Left ventricle myocardium inferior (tissue), 1 donor: ENCODE measurements around the gene SHROOM1. TPM values are rescaled to one million over a fixed set of nuclear protein-coding genes. Genes with fewer than 3 reads are reported as not detected.

ENCODE experiments used
- DNase-seq: peaks from one replicate; pipeline ENCODE4 v3.0.0-alpha.2; 2020
- H3K27ac ChIP-seq: fragments of 200-600 bp; replicated peaks from 2 replicates; pipeline ENCODE4 v1.8.0; 2021
- H3K27me3 ChIP-seq: fragments of 200-600 bp; 2 replicates; pipeline ENCODE4 v1.8.0; 2021; ENCODE audit warnings: low read depth
- H3K36me3 ChIP-seq: fragments of 200-600 bp; 2 replicates; pipeline ENCODE4 v1.8.0; 2021
- H3K4me1 ChIP-seq: fragments of 200-600 bp; 2 replicates; pipeline ENCODE4 v1.8.0; 2021
- H3K4me3 ChIP-seq: fragments of 200-600 bp; 2 replicates; pipeline ENCODE4 v1.8.0; 2021; ENCODE audit warnings: mild to moderate bottlenecking, moderate library complexity
- H3K9me3 ChIP-seq: fragments of 200-600 bp; replicated peaks from 2 replicates; pipeline ENCODE4 v1.8.0; 2021
- CTCF ChIP-seq: fragments of 200-600 bp; IDR thresholded peaks from 2 replicates; pipeline ENCODE4 v1.8.0; 2021; ENCODE audit warnings: antibody characterized with exemption, mild to moderate bottlenecking, borderline replicate concordance
- intact Hi-C: fragments of 100-400 bp; cut with micrococcal nuclease; formaldehyde crosslinking; loops from one replicate; pipeline ENCODE4 v1.11.0; 2022
- total RNA-seq: library from RNA; stranded (reverse); fragmentation: NEBNext Ultra II Directional; extraction: Animal tissue kit (Norgen Biotek cat#: 25700); gene quantifications from one replicate; pipeline ENCODE4 v1.2.1, GENCODE V29; 2021
- donor health status: DM: no; HTN: yes; CAD: no; lungs with severe emphysema.

The SHROOM1 gene
- total RNA-seq, 1 donor from 2014 or later, result 4.9 TPM

- no peaks in the 10 kb centered on the region for H3K4me1 ChIP-seq
- TF ChIP-seq CTCF, result no peak
- intact Hi-C loops, result no loop called here
Observed at GRCh38 chr5:132800545-132800944, 29.9 kb downstream of the SHROOM1 start.

GRCh38 chr5:132799392-132799791, 31.1 kb downstream of the SHROOM1 start:
- TF ChIP-seq CTCF, result no peak
- DNase-seq, result no peak
- Histone ChIP-seq H3K9me3 (no peaks in the 10 kb centered on the region), H3K27me3 (peaks cover 23% of the 10 kb centered on the region), H3K4me3 (no peak overlapping the region), H3K36me3 (no peaks in the 10 kb centered on the region), H3K27ac (no peak overlapping the region), H3K4me1 (no peaks in the 10 kb centered on the region)
- intact Hi-C loops, result no loop called here

More at GRCh38 chr5:132800545-132800944, 29.9 kb downstream of the SHROOM1 start:
- Histone ChIP-seq H3K36me3 (no peaks in the 10 kb centered on the region), H3K27me3 (peaks cover 27% of the 10 kb centered on the region), H3K4me3 (no peak overlapping the region), H3K9me3 (no peaks in the 10 kb centered on the region), H3K27ac (no peak overlapping the region)
- no peak for DNase-seq

GRCh38 chr5:132797651-132798050, 32.8 kb downstream of the SHROOM1 start:
- DNase-seq, result no peak
- Histone ChIP-seq H3K27ac (no peak overlapping the region), H3K4me3 (no peak overlapping the region), H3K9me3 (no peaks in the 10 kb centered on the region), H3K27me3 (peaks cover 26% of the 10 kb centered on the region), H3K36me3 (no peaks in the 10 kb centered on the region), H3K4me1 (no peaks in the 10 kb centered on the region)
- no peak for TF ChIP-seq CTCF
- intact Hi-C loops, result no loop called here

GRCh38 chr5:132791026-132791425, 39.4 kb downstream of the SHROOM1 start:
- no peaks in the 10 kb centered on the region for H3K4me1 ChIP-seq
- peaks cover 8% of the 10 kb centered on the region for H3K27me3 ChIP-seq
- no peaks in the 10 kb centered on the region for H3K36me3 ChIP-seq
- no peak for DNase-seq
- no peak for TF ChIP-seq CTCF
- intact Hi-C loops, result no loop called here
- H3K9me3 ChIP-seq, result no peaks in the 10 kb centered on the region
- H3K4me3 ChIP-seq, result no peak overlapping the region
- no peak overlapping the region for H3K27ac ChIP-seq

GRCh38 chr5:132790201-132790865, 40.1 kb downstream of the SHROOM1 start:
- H3K27ac ChIP-seq, result no peak overlapping the region
- no peak for DNase-seq
- H3K36me3 ChIP-seq, result no peaks in the 10 kb centered on the region
- H3K4me1 ChIP-seq, result no peaks in the 10 kb centered on the region
- no peak overlapping the region for H3K4me3 ChIP-seq
- intact Hi-C loops, result no loop called here
- H3K9me3 ChIP-seq, result no peaks in the 10 kb centered on the region
- no peak for TF ChIP-seq CTCF
- H3K27me3 ChIP-seq, result peaks cover 8% of the 10 kb centered on the region
